Measurements from ENCODE around the gene WDR5B. TPM values are rescaled to one million over a fixed set of nuclear protein-coding genes. Genes with fewer than 3 reads are reported as not detected.

Gene WDR5B
- total RNA-seq, 1 donor from 2014 or later, result 4.7 TPM

DNA sequence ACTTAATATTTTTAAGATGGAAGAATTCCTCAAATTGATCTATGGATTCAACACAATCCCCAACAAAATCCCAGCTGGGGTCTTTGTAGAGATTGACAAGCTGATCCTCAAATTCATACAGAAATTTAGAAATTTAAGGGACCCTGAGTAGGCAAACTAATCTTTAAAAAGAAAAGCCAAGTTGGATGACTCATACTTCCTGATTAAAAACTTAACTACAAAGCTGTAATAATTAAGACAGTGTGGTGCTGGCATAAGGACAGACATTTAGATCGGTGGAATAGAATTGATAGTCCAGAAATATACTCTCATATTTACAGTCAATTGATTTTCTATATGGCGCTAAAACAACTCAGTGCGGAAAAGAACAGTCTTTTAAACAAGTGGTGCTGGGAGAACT lies 20.3 kb downstream of the WDR5B start:
- Histone ChIP-seq H3K27ac (ENCODE audit: low read depth, low read length) (no peak overlapping the region), H3K9ac (ENCODE audit: low read depth in 1 of 3, low read length in 3 of 3) (no peak overlapping the region), H3K36me3 (ENCODE audit: control insufficient read depth in 3 of 3, insufficient read depth in 3 of 3, low read length in 3 of 3) (no peaks in the 10 kb centered on the region), H3K27me3 (ENCODE audit: control insufficient read depth in 3 of 3, insufficient read depth in 3 of 3, low read length in 3 of 3) (no peaks in the 10 kb centered on the region), H3K4me3 (ENCODE audit: low read length in 3 of 3) (no peak overlapping the region), H3K4me1 (ENCODE audit: control insufficient read depth in 3 of 3, insufficient read depth in 3 of 3, low read length in 3 of 3) (peaks cover 0 to 2% (median 0%) of the 10 kb centered on the region in 3 donors), H3K9me3 (ENCODE audit: control insufficient read depth in 3 of 3, low read length in 3 of 3) (no peaks in the 10 kb centered on the region)

DNA sequence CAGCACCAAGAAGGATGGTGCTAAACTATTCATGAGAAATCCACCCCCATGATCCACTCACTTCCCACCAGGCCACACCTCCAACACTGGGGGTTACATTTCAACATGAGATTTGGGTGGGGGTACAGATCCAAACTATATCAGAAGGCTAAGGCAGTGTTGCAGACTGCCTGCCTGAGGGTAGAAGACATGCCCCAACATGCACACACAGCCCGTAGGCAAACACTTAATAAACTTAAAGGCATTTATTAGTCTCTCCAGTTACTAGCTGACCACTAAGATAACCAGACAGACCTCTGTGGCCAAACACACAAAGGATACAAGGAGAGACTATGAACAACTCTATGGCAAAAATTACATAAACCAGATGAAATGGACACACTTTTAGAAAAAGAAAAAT lies 21.7 kb downstream of the WDR5B start:
- Histone ChIP-seq H3K4me3 (ENCODE audit: low read length in 3 of 3) (no peak overlapping the region), H3K9ac (ENCODE audit: low read depth in 1 of 3, low read length in 3 of 3) (no peak overlapping the region), H3K9me3 (ENCODE audit: control insufficient read depth in 3 of 3, low read length in 3 of 3) (no peaks in the 10 kb centered on the region), H3K27me3 (ENCODE audit: control insufficient read depth in 3 of 3, insufficient read depth in 3 of 3, low read length in 3 of 3) (no peaks in the 10 kb centered on the region), H3K36me3 (ENCODE audit: control insufficient read depth in 3 of 3, insufficient read depth in 3 of 3, low read length in 3 of 3) (no peaks in the 10 kb centered on the region), H3K4me1 (ENCODE audit: control insufficient read depth in 3 of 3, insufficient read depth in 3 of 3, low read length in 3 of 3) (peaks cover 0 to 2% (median 0%) of the 10 kb centered on the region in 3 donors), H3K27ac (ENCODE audit: low read depth, low read length) (no peak overlapping the region)

DNA sequence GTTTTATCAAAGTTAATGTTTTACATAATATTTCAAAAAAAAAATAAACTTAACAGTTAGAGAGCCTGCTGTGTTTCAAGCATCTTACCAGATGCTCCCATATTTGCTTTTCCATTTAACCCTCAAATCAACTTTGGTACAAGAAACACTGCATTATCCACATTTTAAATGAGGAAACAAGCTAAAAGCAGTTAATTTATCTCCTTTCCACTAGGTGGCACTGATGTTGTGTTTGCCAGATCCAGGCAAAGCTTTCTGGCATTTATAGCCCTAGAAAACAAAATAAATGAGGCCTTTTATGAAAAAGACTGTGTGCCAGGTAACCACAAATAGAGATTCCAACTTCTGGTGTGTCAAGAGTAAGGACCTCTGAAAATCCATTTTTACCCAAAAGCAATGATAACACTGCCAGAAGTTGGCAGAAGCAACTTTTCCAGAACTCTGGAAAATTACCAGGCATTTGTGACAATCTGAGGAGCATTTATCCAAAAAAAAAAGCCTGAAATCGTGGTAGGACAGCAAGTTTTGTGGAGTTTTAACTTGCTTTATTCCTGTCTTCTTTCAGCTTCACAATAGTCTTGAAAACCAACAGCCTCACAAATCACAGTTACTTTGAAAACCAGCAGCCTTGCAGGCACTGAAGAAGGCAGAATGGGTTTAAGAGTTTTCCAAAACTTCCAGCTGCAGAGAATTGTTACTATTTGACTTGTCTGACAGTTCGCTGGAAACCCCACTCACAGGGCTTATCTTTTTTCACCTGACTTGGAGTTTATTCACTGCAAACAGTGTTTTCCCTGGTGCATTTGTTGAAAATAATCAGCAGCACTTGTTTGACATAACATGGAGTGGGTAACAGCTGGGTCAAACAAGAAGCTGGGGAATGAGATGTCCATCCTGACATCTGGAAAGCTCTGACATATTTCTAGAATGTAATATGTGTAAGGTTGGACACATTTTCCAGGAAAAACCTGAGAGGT lies 22.7 kb downstream of the WDR5B start:
- Histone ChIP-seq H3K4me3 (ENCODE audit: low read length in 3 of 3) (no peak overlapping the region), H3K4me1 (ENCODE audit: control insufficient read depth in 3 of 3, insufficient read depth in 3 of 3, low read length in 3 of 3) (peaks cover 0 to 2% (median 0%) of the 10 kb centered on the region in 3 donors), H3K27me3 (ENCODE audit: control insufficient read depth in 3 of 3, insufficient read depth in 3 of 3, low read length in 3 of 3) (no peaks in the 10 kb centered on the region), H3K36me3 (ENCODE audit: control insufficient read depth in 3 of 3, insufficient read depth in 3 of 3, low read length in 3 of 3) (no peaks in the 10 kb centered on the region), H3K27ac (ENCODE audit: low read depth, low read length) (no peak overlapping the region), H3K9me3 (ENCODE audit: control insufficient read depth in 3 of 3, low read length in 3 of 3) (no peaks in the 10 kb centered on the region), H3K9ac (ENCODE audit: low read depth in 1 of 3, low read length in 3 of 3) (peak overlapping the region in 1 of 3 donors; percentile 16)

GRCh38 chr3:122391681-122392446 lies 24.0 kb downstream of the WDR5B start:
- H3K9me3 ChIP-seq (ENCODE audit: control insufficient read depth in 3 of 3, low read length in 3 of 3), result no peaks in the 10 kb centered on the region
- H3K36me3 ChIP-seq (ENCODE audit: control insufficient read depth in 3 of 3, insufficient read depth in 3 of 3, low read length in 3 of 3), result no peaks in the 10 kb centered on the region
- peaks cover 0 to 2% (median 0%) of the 10 kb centered on the region in 3 donors for H3K4me1 ChIP-seq (ENCODE audit: control insufficient read depth in 3 of 3, insufficient read depth in 3 of 3, low read length in 3 of 3)
- H3K4me3 ChIP-seq (ENCODE audit: low read length in 3 of 3), result no peak overlapping the region
- H3K27me3 ChIP-seq (ENCODE audit: control insufficient read depth in 3 of 3, insufficient read depth in 3 of 3, low read length in 3 of 3), result no peaks in the 10 kb centered on the region
- peak overlapping the region in 1 of 3 donors; percentile 15 for H3K9ac ChIP-seq (ENCODE audit: low read depth in 1 of 3, low read length in 3 of 3)
- H3K27ac ChIP-seq (ENCODE audit: low read depth, low read length), result no peak overlapping the region

DNA sequence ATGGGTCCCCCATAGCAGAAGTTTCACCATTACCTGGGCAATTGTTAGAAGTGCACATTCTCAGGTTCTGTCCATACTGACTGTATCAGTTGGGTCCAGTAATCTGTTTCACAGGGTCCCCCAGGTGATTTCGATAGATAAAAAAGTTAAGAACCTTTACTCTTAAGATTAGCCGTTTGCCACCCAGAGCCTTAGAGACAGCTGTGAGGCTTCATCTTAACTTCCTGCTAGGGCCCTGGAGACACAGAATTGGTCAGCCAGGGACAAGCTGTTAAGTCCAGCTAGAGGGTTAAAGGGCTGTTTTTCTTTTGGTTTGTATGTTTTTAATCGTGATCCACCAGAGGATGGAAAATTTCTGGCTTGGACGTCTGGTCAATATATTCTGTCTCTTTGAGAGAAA lies 25.2 kb downstream of the WDR5B start:
- no peaks in the 10 kb centered on the region for H3K9me3 ChIP-seq (ENCODE audit: control insufficient read depth in 3 of 3, low read length in 3 of 3)
- H3K27ac ChIP-seq (ENCODE audit: low read depth, low read length), result no peak overlapping the region
- H3K9ac ChIP-seq (ENCODE audit: low read depth in 1 of 3, low read length in 3 of 3), result no peak overlapping the region
- H3K27me3 ChIP-seq (ENCODE audit: control insufficient read depth in 3 of 3, insufficient read depth in 3 of 3, low read length in 3 of 3), result no peaks in the 10 kb centered on the region
- H3K4me1 ChIP-seq (ENCODE audit: control insufficient read depth in 3 of 3, insufficient read depth in 3 of 3, low read length in 3 of 3), result peaks cover 0 to 2% (median 0%) of the 10 kb centered on the region in 3 donors
- no peaks in the 10 kb centered on the region for H3K36me3 ChIP-seq (ENCODE audit: control insufficient read depth in 3 of 3, insufficient read depth in 3 of 3, low read length in 3 of 3)
- no peak overlapping the region for H3K4me3 ChIP-seq (ENCODE audit: low read length in 3 of 3)

GRCh38 chr3:122389892-122390291 lies 26.0 kb downstream of the WDR5B start:
- Histone ChIP-seq H3K9ac (ENCODE audit: low read depth in 1 of 3, low read length in 3 of 3) (no peak overlapping the region), H3K4me3 (ENCODE audit: low read length in 3 of 3) (no peak overlapping the region), H3K4me1 (ENCODE audit: control insufficient read depth in 3 of 3, insufficient read depth in 3 of 3, low read length in 3 of 3) (peaks cover 0 to 3% (median 0%) of the 10 kb centered on the region in 3 donors), H3K27ac (ENCODE audit: low read depth, low read length) (no peak overlapping the region), H3K9me3 (ENCODE audit: control insufficient read depth in 3 of 3, low read length in 3 of 3) (no peaks in the 10 kb centered on the region), H3K27me3 (ENCODE audit: control insufficient read depth in 3 of 3, insufficient read depth in 3 of 3, low read length in 3 of 3) (no peaks in the 10 kb centered on the region), H3K36me3 (ENCODE audit: control insufficient read depth in 3 of 3, insufficient read depth in 3 of 3, low read length in 3 of 3) (no peaks in the 10 kb centered on the region)

DNA sequence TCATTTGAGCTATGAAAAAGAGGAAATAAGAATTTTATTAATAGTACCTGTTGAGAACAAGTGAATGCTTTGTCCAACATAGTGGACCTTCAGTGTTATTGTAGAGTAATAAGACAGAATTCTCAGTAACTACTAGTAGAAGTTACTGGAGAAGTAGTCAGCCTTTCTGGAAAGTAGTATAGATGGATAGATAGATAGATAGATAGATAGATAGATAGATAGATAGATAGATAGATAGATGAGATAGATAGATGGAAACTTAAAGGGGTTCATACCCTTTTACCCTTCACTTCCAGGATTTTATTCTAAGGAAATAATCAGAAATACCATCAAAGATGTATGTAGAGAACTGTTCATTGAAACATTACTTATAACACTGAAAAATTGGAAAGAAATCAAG lies 26.7 kb downstream of the WDR5B start:
- Histone ChIP-seq H3K9me3 (ENCODE audit: control insufficient read depth in 3 of 3, low read length in 3 of 3) (no peaks in the 10 kb centered on the region), H3K27me3 (ENCODE audit: control insufficient read depth in 3 of 3, insufficient read depth in 3 of 3, low read length in 3 of 3) (no peaks in the 10 kb centered on the region), H3K27ac (ENCODE audit: low read depth, low read length) (no peak overlapping the region), H3K36me3 (ENCODE audit: control insufficient read depth in 3 of 3, insufficient read depth in 3 of 3, low read length in 3 of 3) (no peaks in the 10 kb centered on the region), H3K4me3 (ENCODE audit: low read length in 3 of 3) (no peak overlapping the region), H3K4me1 (ENCODE audit: control insufficient read depth in 3 of 3, insufficient read depth in 3 of 3, low read length in 3 of 3) (peaks cover 0 to 9% (median 3%) of the 10 kb centered on the region in 3 donors), H3K9ac (ENCODE audit: low read depth in 1 of 3, low read length in 3 of 3) (no peak overlapping the region)

DNA sequence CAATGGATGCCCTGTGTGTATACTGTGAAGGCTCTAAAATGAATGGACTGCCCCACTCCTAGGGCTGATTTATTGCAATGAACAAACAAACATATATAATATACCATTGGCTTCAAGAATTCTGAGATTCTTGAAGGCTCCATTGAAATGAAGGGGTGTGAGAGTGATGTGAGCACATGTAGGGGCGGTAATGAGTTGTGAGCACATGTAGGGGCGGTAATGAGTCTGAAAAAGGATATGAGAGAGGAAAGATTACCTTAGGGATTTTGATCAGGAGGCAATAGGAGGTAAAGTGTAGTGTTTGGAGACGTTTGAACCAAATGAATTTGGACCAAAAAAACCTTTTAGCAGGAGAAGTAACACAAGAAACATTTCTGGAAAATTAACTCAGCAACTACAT lies 28.2 kb downstream of the WDR5B start:
- no peaks in the 10 kb centered on the region for H3K36me3 ChIP-seq (ENCODE audit: control insufficient read depth in 3 of 3, insufficient read depth in 3 of 3, low read length in 3 of 3)
- no peak overlapping the region for H3K27ac ChIP-seq (ENCODE audit: low read depth, low read length)
- H3K4me3 ChIP-seq (ENCODE audit: low read length in 3 of 3), result no peak overlapping the region
- no peaks in the 10 kb centered on the region for H3K27me3 ChIP-seq (ENCODE audit: control insufficient read depth in 3 of 3, insufficient read depth in 3 of 3, low read length in 3 of 3)
- H3K9me3 ChIP-seq (ENCODE audit: control insufficient read depth in 3 of 3, low read length in 3 of 3), result no peaks in the 10 kb centered on the region
- no peak overlapping the region for H3K9ac ChIP-seq (ENCODE audit: low read depth in 1 of 3, low read length in 3 of 3)
- H3K4me1 ChIP-seq (ENCODE audit: control insufficient read depth in 3 of 3, insufficient read depth in 3 of 3, low read length in 3 of 3), result peaks cover 0 to 11% (median 3%) of the 10 kb centered on the region in 3 donors

- Histone ChIP-seq H3K4me3 (ENCODE audit: low read length in 3 of 3) (peak within 1 kb of the TSS; percentile 85 to 96 (median 94)), H3K9ac (ENCODE audit: low read depth in 1 of 3, low read length in 3 of 3) (peak within 1 kb of the TSS; percentile 90 to 93 (median 91)), H3K4me1 (ENCODE audit: control insufficient read depth in 3 of 3, insufficient read depth in 3 of 3, low read length in 3 of 3) (peaks cover 4 to 18% (median 6%) of the 10 kb centered on the region in 3 donors), H3K27me3 (ENCODE audit: control insufficient read depth in 3 of 3, insufficient read depth in 3 of 3, low read length in 3 of 3) (no peaks in the 10 kb centered on the region), H3K27ac (ENCODE audit: low read depth, low read length) (peak within 1 kb of the TSS; percentile 92), H3K9me3 (ENCODE audit: control insufficient read depth in 3 of 3, low read length in 3 of 3) (no peaks in the 10 kb centered on the region), H3K36me3 (ENCODE audit: control insufficient read depth in 3 of 3, insufficient read depth in 3 of 3, low read length in 3 of 3) (no peaks in the 10 kb centered on the region)
Observed at GRCh38 chr3:122383771-122384697, 31.8 kb downstream of the WDR5B start, which contains the start of gene FAM162A. TSS of gene FAM162A (plus strand) at chr3:122384182. CDS start at chr3:122384266, 84 bp downstream.
